GM18505 (cell line): Measurements from ENCODE around the gene SKIC3.

Experiments used
- ATAC-seq: cut with Tn5 transposase; IDR thresholded peaks from one replicate; pipeline ENCODE4 v1.9.1; 2021; ENCODE audit not compliant: unreplicated experiment
- POLR2A ChIP-seq: IDR thresholded peaks from 4 replicates; pipeline ENCODE4 v1.6.1; 2011; ENCODE audit warnings: borderline replicate concordance; ENCODE audit not compliant: insufficient read depth, insufficient read length; ENCODE audit errors: extremely low read depth

Gene SKIC3

GRCh38 chr5:95519681-95520080 lies 35.1 kb downstream of the SKIC3 start:
- no peak for ATAC-seq
- TF ChIP-seq POLR2A = no peak

GRCh38 chr5:95519151-95519550 lies 35.6 kb downstream of the SKIC3 start:
- ATAC-seq = no peak
- no peak for TF ChIP-seq POLR2A

- no peak for ATAC-seq
These were observed 36.4 kb downstream of the SKIC3 start for GRCh38 chr5:95518417-95518816.

GRCh38 chr5:95511606-95512005 lies 43.2 kb downstream of the SKIC3 start:
- ATAC-seq = no peak
- no peak for TF ChIP-seq POLR2A

More at GRCh38 chr5:95518417-95518816, 36.4 kb downstream of the SKIC3 start:
- no peak for TF ChIP-seq POLR2A

GRCh38 chr5:95508550-95508949 lies 46.2 kb downstream of the SKIC3 start:
- TF ChIP-seq POLR2A = no peak

More at GRCh38 chr5:95508550-95508949, 46.2 kb downstream of the SKIC3 start:
- no peak for ATAC-seq
